ENCODE data around the gene KPRP.

Gene KPRP

GRCh38 chr1:152768847-152769533 is 11.2 kb downstream of the KPRP start:
- TF ChIP-seq, protein P1, sequence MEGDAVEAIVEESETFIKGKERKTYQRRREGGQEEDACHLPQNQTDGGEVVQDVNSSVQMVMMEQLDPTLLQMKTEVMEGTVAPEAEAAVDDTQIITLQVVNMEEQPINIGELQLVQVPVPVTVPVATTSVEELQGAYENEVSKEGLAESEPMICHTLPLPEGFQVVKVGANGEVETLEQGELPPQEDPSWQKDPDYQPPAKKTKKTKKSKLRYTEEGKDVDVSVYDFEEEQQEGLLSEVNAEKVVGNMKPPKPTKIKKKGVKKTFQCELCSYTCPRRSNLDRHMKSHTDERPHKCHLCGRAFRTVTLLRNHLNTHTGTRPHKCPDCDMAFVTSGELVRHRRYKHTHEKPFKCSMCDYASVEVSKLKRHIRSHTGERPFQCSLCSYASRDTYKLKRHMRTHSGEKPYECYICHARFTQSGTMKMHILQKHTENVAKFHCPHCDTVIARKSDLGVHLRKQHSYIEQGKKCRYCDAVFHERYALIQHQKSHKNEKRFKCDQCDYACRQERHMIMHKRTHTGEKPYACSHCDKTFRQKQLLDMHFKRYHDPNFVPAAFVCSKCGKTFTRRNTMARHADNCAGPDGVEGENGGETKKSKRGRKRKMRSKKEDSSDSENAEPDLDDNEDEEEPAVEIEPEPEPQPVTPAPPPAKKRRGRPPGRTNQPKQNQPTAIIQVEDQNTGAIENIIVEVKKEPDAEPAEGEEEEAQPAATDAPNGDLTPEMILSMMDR (IDR thresholded peaks at IDR 0.05; ENCODE audit: low read depth, low read length), result no peak
- no peak overlapping the region for H3K4me3 ChIP-seq (replicated peaks in 1 of 2; ENCODE audit: low read depth in 2 of 2, low read length in 2 of 2)
- no peak for DNase-seq (ENCODE audit: low read depth in 2 of 2)

- no peak for DNase-seq (ENCODE audit: low read depth in 2 of 2)
- H3K4me3 ChIP-seq (replicated peaks in 1 of 2; ENCODE audit: low read depth in 2 of 2, low read length in 2 of 2), result no peak overlapping the region
- TF ChIP-seq, protein P1 (IDR thresholded peaks at IDR 0.05; ENCODE audit: low read depth, low read length), result no peak
Observed at GRCh38 chr1:152770411-152770810, 12.6 kb downstream of the KPRP start.

DNA sequence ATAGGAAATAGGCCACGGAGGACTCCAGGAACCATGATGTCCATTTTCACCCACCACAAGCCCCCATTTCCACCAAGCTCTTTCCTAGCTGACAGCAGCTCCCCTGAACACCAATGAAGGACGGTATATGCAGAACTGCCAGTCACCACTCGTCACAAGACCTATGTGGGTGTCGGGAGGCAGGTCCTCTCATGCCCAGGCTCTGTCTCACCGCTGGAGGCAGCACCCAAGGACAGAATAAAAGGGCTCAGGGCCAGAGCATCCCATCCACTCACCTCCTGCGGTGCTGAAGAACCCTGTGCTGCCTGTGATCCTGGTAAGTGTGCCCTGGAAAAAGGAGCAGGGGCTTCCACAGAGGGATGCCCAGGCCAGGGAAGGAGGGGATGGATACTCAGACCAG is 17.1 kb downstream of the KPRP start, which contains the start of gene LCE1F:
Gene LCE1F, plus strand, starts transcription at position 266 of the 400 bp plus-strand sequence. CDS start 1,232 bp downstream, outside the sequence.
- no peak for DNase-seq (ENCODE audit: low read depth in 2 of 2)
- H3K4me3 ChIP-seq (replicated peaks in 1 of 2; ENCODE audit: low read depth in 2 of 2, low read length in 2 of 2), result no peak within 1 kb of the TSS
- TF ChIP-seq, protein P1 (IDR thresholded peaks at IDR 0.05; ENCODE audit: low read depth, low read length), result no peak

DNA sequence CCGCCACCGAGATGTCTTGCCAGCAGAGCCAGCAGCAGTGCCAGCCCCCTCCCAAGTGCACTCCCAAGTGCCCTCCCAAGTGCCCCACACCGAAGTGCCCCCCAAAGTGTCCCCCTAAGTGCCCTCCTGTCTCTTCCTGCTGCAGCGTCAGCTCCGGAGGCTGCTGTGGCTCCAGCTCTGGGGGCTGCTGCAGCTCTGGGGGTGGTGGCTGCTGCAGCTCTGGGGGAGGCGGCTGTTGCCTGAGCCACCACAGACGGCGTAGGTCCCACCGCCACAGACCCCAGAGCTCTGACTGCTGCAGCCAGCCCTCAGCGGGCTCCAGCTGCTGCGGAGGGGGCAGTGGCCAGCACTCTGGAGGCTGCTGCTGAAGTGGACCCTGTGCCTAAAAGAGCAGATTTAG is 18.5 kb downstream of the KPRP start:
- DNase-seq (ENCODE audit: low read depth in 2 of 2), result no peak
- no peak overlapping the region for H3K4me3 ChIP-seq (replicated peaks in 1 of 2; ENCODE audit: low read depth in 2 of 2, low read length in 2 of 2)
- TF ChIP-seq, protein P1 (IDR thresholded peaks at IDR 0.05; ENCODE audit: low read depth, low read length), result no peak

- DNase-seq (ENCODE audit: low read depth in 2 of 2), result no peak
- TF ChIP-seq, protein P1 (IDR thresholded peaks at IDR 0.05; ENCODE audit: low read depth, low read length), result no peak
- H3K4me3 ChIP-seq (replicated peaks in 1 of 2; ENCODE audit: low read depth in 2 of 2, low read length in 2 of 2), result no peak overlapping the region
Observed at GRCh38 chr1:152777510-152778137, 19.8 kb downstream of the KPRP start.

- H3K4me3 ChIP-seq (replicated peaks in 1 of 2; ENCODE audit: low read depth in 2 of 2, low read length in 2 of 2), result no peak overlapping the region
- TF ChIP-seq, protein P1 (IDR thresholded peaks at IDR 0.05; ENCODE audit: low read depth, low read length), result no peak
- DNase-seq (ENCODE audit: low read depth in 2 of 2), result no peak
Observed at GRCh38 chr1:152783095-152783494, 25.3 kb downstream of the KPRP start.

Data from cardiac fibroblast (primary cell).